SK-N-SH (cell line): ENCODE results near the gene THAP7.

Experiments
- CHD2 ChIP-seq: fragments of 150-350 bp; IDR thresholded peaks from 2 replicates; pipeline ENCODE4 v1.6.1; 2018; ENCODE audit warnings: low read length; ENCODE audit not compliant: partially characterized antibody
- CTCF ChIP-seq: fragments of 200-600 bp; sonication (generic); IDR thresholded peaks from 2 replicates; pipeline ENCODE4 v1.6.1; 2017; ENCODE audit warnings: antibody characterized with exemption, mild to moderate bottlenecking, moderate library complexity
- EP300 ChIP-seq, 2 experiments: IDR thresholded peaks; 2 replicates each; pipeline versions ENCODE4 v1.4.0 to v1.6.1; 2012; ENCODE audit warnings: borderline replicate concordance in 1 of 2, low read depth in 1 of 2, low read length in 1 of 2
- EZH2phosphoT487 ChIP-seq: fragments of 200-600 bp; sonication (generic); IDR thresholded peaks from 2 replicates; pipeline ENCODE4 v1.6.1; 2017; ENCODE audit warnings: low read depth, mixed run types, mild to moderate bottlenecking, antibody characterized with exemption, moderate library complexity, borderline replicate concordance
- GABPA ChIP-seq: IDR thresholded peaks from 2 replicates; pipeline ENCODE4 v1.4.0; 2012; ENCODE audit warnings: low read depth, mild to moderate bottlenecking
- IRF3 ChIP-seq: fragments of 150-350 bp; IDR thresholded peaks from 2 replicates; pipeline ENCODE4 v1.6.1; 2016; ENCODE audit warnings: mild to moderate bottlenecking, low read depth, low read length
- JUND ChIP-seq: IDR thresholded peaks from 2 replicates; pipeline ENCODE4 v1.4.0; 2012
- MEF2A ChIP-seq: IDR thresholded peaks from 2 replicates; pipeline ENCODE4 v1.4.0; 2012; ENCODE audit warnings: low read depth, borderline replicate concordance
- MXI1 ChIP-seq: IDR thresholded peaks from 2 replicates; pipeline ENCODE4 v1.6.1; 2012; ENCODE audit warnings: mild to moderate bottlenecking, low read depth, low read length, improper control_type of control experiment
- NFIC ChIP-seq: IDR thresholded peaks from 2 replicates; pipeline ENCODE4 v1.4.0; 2012; ENCODE audit warnings: borderline replicate concordance
- POLR2AphosphoS5 ChIP-seq: IDR thresholded peaks from 2 replicates; pipeline ENCODE4 v1.6.1; 2012; ENCODE audit warnings: low read depth, low read length
- RCOR1 ChIP-seq: fragments of 150-350 bp; IDR thresholded peaks from 2 replicates; pipeline ENCODE4 v1.6.1; 2017; ENCODE audit warnings: antibody characterized with exemption, low read length
- SMC3 ChIP-seq: IDR thresholded peaks from 2 replicates; pipeline ENCODE4 v1.6.1; 2012; ENCODE audit warnings: low read depth, low read length, improper control_type of control experiment

- no peak for TF ChIP-seq CHD2
- TF ChIP-seq JUND, result no peak
- no peak for TF ChIP-seq SMC3
- no peak for TF ChIP-seq POLR2AphosphoS5
- TF ChIP-seq MXI1, result no peak
- TF ChIP-seq CTCF, result no peak
- no peak for TF ChIP-seq IRF3
- no peak for TF ChIP-seq EZH2phosphoT487
- no peak for TF ChIP-seq EP300 (IDR thresholded peaks at IDR 0.05; ENCODE audit: borderline replicate concordance in 1 of 2, low read depth in 1 of 2, low read length in 1 of 2)
- TF ChIP-seq MEF2A, result no peak
- TF ChIP-seq RCOR1, result no peak
- TF ChIP-seq GABPA, result no peak
- no peak for TF ChIP-seq NFIC
Measured at GRCh38 chr22:20994902-20995241, 7.0 kb downstream of the THAP7 start.
